ENCODE results near the gene THSD4. TPM values are rescaled to one million over a fixed set of nuclear protein-coding genes. Genes with fewer than 3 reads are reported as not detected.

THSD4 gene
- total and polyA plus RNA-seq, 2 of the 4 experiments (the other 2 are of a cell fraction) = 25.5 to 31.1 TPM

DNA sequence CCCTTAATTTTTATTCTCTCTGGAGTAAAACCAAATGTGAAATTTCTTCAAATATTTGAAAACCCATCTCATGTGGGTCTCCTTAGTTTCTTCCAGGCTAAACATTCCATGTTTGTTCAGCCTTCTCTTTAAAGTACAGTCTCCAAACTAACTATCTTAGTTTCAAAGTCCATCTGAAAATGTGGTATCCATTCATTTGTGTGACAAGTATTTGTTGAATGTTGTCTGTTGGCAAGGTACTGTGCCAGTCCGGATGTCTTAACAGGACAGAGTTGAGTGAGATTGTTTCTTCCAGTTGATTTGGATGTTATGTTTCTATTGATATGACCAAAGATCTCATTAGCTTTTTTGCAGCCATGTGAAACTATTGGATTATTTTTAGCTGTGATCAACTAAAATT is 347.4 kb downstream of the THSD4 start:
- no peaks in the 10 kb centered on the region for H3K36me3 ChIP-seq (ENCODE audit: control insufficient read depth, insufficient read depth, low read length)
- H2BK5ac ChIP-seq (ENCODE audit: low read depth, low read length, poor library complexity, severe bottlenecking) = no peak overlapping the region
- TF ChIP-seq, protein P1, sequence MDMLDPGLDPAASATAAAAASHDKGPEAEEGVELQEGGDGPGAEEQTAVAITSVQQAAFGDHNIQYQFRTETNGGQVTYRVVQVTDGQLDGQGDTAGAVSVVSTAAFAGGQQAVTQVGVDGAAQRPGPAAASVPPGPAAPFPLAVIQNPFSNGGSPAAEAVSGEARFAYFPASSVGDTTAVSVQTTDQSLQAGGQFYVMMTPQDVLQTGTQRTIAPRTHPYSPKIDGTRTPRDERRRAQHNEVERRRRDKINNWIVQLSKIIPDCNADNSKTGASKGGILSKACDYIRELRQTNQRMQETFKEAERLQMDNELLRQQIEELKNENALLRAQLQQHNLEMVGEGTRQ (IDR thresholded peaks at IDR 0.05; ENCODE audit: low read depth, low read length) = no peak
- H4K8ac ChIP-seq (ENCODE audit: low read depth in 2 of 2, low read length in 2 of 2) = no peak overlapping the region
- H3K9ac ChIP-seq (ENCODE audit: low read depth, low read length) = no peak overlapping the region
- CTCF ChIA-PET = no interaction called here
- H2BK15ac ChIP-seq (ENCODE audit: low read depth, low read length) = no peak overlapping the region
- intact Hi-C loops (cut with micrococcal nuclease) = no loop called here
- H2BK120ac ChIP-seq (ENCODE audit: low read depth, low read length) = no peak overlapping the region
- H4K5ac ChIP-seq (ENCODE audit: low read depth, low read length) = no peak overlapping the region
- no peak overlapping the region for H3K18ac ChIP-seq (ENCODE audit: low read depth, low read length)
- ATAC-seq (ENCODE audit: low read depth) = no peak
- BruUV-seq (replicated peaks) = no TSS peak
- H3K4me3 ChIP-seq (ENCODE audit: insufficient read depth, low read depth, low read length) = no peak overlapping the region
- H3K4me1 ChIP-seq (ENCODE audit: control insufficient read depth, insufficient read depth, low read length) = no peaks in the 10 kb centered on the region
- in situ Hi-C loops (cut with MboI; ENCODE audit: low sequenced_read_pairs) = no loop called here
- 100% methylated on average over 1 of the region's 1 CpG; no CpG with 5 or more reads in 1 of the 2 experiments for WGBS, 2 experiments (ENCODE audit: extremely low coverage in 2 of 2, insufficient read length in 1 of 2)
- no peak overlapping the region for H3K27ac ChIP-seq (ENCODE audit: insufficient read depth, low read length)
- no peaks in the 10 kb centered on the region for H3K9me3 ChIP-seq (ENCODE audit: control insufficient read depth, insufficient read depth, low read length)
- H3K4me2 ChIP-seq (ENCODE audit: low read depth, low read length) = no peak overlapping the region
- DNase-seq = no peak
- POLR2A ChIA-PET (ENCODE audit: unreplicated experiment) = no interaction called here
- peaks cover 4% of the 10 kb centered on the region; the same call in 1 of the 2 replicates for H4K20me1 ChIP-seq (ENCODE audit: insufficient read depth, low read length)
- H3K79me1 ChIP-seq (ENCODE audit: low read depth in 1 of 2, low read length in 2 of 2) = peaks cover 0 to 11% of the 10 kb centered on the region in 2 experiments; a peak in 1 of 4 replicates
- no peak overlapping the region for H2AK5ac ChIP-seq (ENCODE audit: low read depth, low read length)
- dilution Hi-C loops (cut with HindIII; ENCODE audit: low sequenced_read_pairs, unreplicated experiment) = no loop called here
- no peak overlapping the region for H3K56ac ChIP-seq (ENCODE audit: extremely low read depth, insufficient read depth, low read length)
- no peak overlapping the region for H2BK20ac ChIP-seq (ENCODE audit: low read depth, low read length)
- no peak overlapping the region for H2AK9ac ChIP-seq (replicated peaks; ENCODE audit: low read depth, low read length, poor library complexity)
- no peak overlapping the region for H3K4ac ChIP-seq (ENCODE audit: low read depth, low read length)
- H3K14ac ChIP-seq (replicated peaks; ENCODE audit: low read depth, low read length) = no peak overlapping the region
- no peaks in the 10 kb centered on the region for H3K27me3 ChIP-seq (ENCODE audit: control insufficient read depth, insufficient read depth, low read length)
- no peaks in the 10 kb centered on the region for H3K9me1 ChIP-seq (ENCODE audit: insufficient read depth, low read length)
- H4K91ac ChIP-seq (ENCODE audit: insufficient read depth, low read depth, low read length) = no peak overlapping the region
- no peak overlapping the region for H2AFZ ChIP-seq (replicated peaks; ENCODE audit: low read length, poor library complexity)
- no peak overlapping the region for H3K23ac ChIP-seq (ENCODE audit: low read depth, low read length)

Data from IMR-90 (cell line).